GM19455 (cell line): ENCODE data around the gene MITF.

Source experiments
- ATAC-seq: cut with Tn5 transposase; IDR thresholded peaks from one replicate; pipeline ENCODE4 v1.9.1; 2021; ENCODE audit not compliant: unreplicated experiment

The MITF gene, protein sequence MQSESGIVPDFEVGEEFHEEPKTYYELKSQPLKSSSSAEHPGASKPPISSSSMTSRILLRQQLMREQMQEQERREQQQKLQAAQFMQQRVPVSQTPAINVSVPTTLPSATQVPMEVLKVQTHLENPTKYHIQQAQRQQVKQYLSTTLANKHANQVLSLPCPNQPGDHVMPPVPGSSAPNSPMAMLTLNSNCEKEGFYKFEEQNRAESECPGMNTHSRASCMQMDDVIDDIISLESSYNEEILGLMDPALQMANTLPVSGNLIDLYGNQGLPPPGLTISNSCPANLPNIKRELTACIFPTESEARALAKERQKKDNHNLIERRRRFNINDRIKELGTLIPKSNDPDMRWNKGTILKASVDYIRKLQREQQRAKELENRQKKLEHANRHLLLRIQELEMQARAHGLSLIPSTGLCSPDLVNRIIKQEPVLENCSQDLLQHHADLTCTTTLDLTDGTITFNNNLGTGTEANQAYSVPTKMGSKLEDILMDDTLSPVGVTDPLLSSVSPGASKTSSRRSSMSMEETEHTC

DNA sequence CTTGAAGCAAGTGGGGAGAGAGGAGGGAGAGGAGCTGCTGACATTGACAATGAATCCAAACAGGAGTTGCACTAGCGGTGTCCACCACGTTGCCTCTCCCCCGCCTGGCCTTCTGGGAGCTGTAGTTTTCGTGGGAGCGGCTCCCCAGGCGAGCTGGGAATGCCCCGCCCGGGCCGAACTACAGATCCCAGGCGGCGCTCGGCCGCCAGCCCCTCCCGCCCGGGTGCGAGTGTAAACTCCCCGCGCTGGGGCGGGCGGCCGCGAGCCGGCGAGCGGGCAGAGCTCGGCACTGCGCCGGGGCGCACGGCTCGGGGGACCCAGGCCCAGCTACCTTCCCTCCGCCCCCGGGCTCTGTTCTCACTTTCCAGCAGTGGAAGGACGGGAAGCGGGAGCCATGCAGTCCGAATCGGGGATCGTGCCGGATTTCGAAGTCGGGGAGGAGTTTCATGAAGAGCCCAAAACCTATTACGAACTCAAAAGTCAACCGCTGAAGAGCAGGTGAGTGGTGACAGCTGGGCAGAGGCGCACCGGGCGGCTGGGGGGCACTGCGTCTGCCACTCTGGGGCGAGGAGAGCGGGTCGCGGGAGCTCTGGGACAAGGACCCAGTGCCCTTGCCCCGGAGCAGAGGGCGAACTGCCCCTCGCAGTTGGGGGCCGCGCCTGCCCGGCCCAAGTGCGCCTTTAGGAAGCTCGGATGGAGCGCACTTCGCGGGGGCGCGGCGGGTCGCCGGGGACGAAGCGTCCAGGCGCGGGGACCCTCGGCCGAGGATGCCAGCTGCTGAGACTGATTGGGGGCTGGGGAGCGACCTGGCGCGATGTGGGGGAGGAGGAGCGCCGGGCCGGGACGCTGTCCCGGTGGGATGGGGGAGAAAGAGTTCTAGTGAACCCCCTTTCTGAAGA lies at the start of gene MITF:
MITF (plus strand) TSS at position 261 of the 899 bp plus-strand sequence; CDS start at position 395, 134 bp downstream.
- peak; percentile 96 for ATAC-seq

DNA sequence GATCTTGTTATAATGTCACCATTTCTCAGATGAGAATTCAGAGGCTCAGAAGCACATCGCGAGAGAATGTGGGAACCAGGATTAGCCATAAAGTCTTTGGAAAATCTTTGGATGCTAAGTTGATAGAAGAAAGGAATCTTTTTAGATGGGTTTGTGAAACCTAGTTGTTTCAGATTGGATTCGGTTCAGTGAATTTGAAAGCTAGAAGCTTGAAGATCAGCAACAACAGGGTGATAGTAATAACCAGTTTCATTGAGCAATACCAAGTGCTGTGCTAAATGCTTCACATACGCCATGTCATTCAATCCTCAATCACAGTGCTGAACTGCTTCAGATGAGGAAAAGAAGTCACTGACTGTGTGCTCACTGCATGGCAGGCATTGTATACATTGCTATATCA lies 47.4 kb upstream of the MITF start:
- ATAC-seq, result no peak

DNA sequence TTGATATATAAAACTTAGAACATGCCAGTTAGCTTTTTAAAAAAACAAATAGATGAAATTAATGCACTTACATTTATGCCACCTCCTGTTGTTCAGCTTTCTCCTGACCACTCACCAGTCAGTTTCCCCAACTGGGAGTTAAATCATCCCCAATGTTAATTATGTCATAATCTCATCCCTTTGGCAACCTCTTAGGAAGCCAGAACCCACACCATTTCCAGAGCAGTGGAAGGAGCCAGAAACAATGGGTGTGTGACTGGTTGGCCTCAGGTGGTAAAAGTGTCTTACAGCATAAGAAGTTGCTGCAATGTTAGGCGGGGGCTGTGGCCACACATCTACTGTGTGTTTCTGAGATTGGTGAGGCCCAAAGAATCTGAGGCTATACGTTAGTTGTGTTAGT lies 46.5 kb upstream of the MITF start:
- no peak for ATAC-seq

DNA sequence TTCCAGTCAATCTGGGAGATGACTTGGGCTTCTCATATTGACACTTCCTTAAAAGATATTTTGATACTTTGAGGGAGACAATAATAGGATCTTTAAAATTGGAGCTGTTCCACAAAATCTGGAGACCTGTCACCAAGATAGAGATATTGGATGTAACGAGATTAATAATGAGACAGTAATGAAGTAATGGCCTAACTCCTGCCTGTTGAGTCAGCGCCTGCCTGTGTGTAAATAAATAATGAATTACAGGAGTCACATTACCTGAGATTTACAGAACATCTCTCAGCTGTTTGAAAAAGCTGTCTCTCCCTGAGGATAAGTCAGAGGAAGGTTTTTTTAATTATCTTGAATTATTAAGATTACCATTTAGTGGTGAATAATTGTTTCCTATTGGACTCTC lies 43.8 kb upstream of the MITF start:
- no peak for ATAC-seq

DNA sequence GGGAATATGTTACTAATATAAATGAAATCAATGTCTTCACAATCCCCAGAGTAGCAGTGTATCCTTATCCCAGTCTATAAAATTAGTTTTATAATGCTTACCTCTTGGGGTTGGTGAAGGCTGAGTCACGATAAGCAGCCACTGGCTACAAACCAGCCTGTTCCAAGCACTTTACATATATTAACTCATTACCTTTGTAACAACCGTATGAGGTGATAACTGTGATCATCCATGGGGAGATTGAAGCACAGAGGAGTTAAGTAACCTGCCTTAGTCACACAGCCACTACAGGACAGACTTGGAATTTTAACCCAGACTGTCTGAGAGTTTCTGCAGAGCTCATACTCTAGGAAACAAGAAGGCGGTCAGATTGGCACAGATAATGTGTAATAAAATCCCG lies 43.3 kb upstream of the MITF start:
- ATAC-seq, result no peak

GRCh38 chr3:69696367-69696766 lies 42.9 kb upstream of the MITF start:
- no peak for ATAC-seq

GRCh38 chr3:69697381-69697780 lies 41.9 kb upstream of the MITF start:
- ATAC-seq, result no peak

DNA sequence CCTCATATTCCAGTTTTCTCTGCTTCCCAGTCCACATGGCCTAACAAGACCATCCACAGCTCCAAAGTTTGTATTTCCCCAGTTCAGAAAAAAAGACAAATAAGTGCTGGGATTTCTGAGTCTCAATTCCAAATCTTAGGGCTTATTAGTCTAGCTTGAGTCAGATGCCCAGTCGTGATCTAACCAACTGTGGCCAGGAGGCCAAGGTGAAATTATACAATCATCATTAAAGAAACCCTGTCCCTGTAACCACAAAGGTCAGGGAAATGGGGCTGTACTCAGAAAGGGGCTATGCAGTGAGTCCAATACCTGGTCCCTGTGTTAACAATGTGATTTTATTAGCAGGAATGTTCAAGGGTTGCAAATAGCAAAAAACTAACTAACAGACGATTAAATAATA lies 40.5 kb upstream of the MITF start:
- no peak for ATAC-seq

GRCh38 chr3:69699183-69699582 lies 40.1 kb upstream of the MITF start:
- no peak for ATAC-seq

DNA sequence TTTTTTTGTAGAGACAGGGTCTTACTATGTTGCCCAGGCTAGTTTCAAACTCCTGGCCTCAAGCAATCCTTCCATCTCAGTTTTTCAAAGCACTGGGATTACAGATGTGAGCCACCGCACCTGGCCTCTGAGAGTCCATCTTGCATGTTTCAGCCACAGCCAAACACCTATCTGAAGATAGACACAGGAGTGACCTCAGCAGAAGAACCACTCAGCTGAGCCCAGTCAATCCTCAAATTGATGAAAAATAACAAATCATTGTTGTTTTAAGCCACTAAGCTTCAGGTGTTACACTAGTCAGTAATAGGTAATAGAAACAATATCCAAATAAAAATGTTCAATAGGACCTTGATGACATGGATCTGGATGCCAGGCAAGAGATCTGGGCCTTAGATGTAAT lies 38.3 kb upstream of the MITF start:
- ATAC-seq, result no peak

- ATAC-seq, result no peak
These were observed 28.9 kb upstream of the MITF start for GRCh38 chr3:69710153-69710977.

DNA sequence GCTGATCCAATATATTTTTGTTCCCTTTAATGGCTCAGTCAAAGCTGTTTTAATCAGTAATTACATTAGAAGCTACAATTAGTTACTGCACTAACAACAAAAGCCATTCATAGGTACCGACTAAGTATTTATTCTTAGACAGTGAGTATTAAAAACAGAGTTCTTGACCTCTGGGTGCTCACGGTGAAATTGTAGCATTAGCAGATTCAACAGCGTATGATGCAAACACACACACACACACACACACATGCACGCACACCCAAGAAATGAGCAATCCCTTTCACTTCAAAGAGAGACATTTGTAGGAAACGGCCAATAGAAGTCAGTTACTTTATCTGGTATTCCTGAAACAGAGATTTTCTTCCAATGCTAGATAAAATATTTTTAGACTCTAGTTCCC lies 27.0 kb upstream of the MITF start:
- no peak for ATAC-seq

DNA sequence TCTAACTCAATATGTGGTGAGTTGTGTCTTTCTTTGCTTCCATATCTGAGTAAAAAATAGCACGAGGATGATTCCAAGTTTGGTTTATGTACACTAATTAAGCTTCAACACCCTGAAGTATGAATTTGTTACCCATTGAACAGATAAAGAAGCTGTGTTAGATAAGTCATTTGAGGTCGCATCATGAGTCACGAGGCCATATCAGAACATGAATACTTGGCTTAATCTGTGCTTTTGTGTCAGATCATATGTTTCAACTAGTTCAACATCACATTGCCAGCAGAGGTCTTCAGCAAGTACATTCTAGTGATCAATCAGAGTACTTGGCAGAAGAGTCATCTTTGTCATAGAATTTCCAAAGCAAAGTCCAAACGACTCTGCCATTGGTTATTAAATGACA lies 26.3 kb upstream of the MITF start:
- no peak for ATAC-seq

GRCh38 chr3:69715204-69715603 lies 24.1 kb upstream of the MITF start:
- no peak for ATAC-seq

GRCh38 chr3:69716119-69716518 lies 23.1 kb upstream of the MITF start:
- ATAC-seq, result no peak

DNA sequence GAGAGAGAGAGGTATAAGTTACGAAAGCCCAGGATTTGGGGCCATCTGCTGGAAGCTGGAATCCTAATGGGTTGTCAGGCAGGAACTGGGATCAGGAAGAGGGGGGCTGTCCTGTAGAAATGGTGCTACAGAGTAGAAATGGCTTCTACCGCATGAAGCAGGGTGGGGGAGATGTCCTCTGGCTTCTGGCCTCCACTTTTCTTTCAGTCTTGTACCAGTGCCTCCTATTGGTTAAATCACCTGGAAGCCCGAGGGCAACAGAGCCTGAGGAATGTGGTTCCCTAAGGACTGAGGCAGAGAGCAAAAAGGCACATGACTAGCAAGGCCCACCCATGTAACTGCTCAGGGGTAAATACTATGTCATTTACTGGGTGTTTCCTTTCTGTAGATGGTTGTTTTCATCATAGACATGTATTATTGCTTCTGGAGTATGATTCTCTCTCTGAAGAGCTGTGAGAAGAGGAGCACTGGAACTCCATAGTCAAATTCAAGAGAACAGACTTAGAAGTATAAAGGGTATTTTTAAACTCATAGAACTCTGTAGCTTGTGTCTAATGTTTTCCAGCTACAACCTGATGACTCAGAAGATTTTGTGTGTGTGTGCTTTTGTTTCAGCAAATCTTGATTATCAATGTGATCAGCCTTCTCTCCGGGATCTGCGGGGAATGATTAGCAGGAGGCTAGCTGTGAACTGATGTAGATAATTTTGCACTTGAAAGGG lies 20.2 kb upstream of the MITF start:
- no peak for ATAC-seq

- no peak for ATAC-seq
These were observed 19.6 kb upstream of the MITF start for GRCh38 chr3:69719587-69720122.

DNA sequence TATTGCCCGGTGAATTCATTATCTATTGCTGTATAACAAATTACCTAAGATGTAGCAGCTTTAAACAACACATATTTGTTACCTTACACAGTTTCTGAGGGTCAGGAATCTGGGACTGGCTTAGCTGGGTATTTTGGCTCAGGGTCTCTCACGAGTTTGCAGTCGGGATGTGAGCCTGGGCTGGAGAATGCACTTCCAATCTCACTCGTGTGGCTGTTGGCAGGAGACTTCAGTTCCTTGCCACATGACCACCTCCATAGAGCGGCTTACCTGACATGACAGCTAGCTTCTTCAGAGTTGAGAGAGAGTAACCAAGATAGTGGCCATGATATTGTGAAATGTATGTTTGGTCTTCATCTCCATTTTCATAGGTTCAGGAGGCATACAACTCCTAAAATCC lies 18.4 kb upstream of the MITF start:
- ATAC-seq, result no peak

GRCh38 chr3:69723389-69723788 lies 15.9 kb upstream of the MITF start:
- ATAC-seq, result no peak
